Neuron (in vitro differentiated cells): Measurements from ENCODE around the gene IFI27.

ENCODE experiments used
- H2AFZ ChIP-seq: one replicate; pipeline ENCODE4 v1.6.1; 2013; ENCODE audit warnings: low read depth, mild to moderate bottlenecking, inconsistent platforms, low read length, moderate library complexity
- H3K27me3 ChIP-seq: one replicate; pipeline ENCODE4 v1.6.1; 2013; ENCODE audit warnings: low read length; ENCODE audit not compliant: insufficient read depth
- H3K36me3 ChIP-seq: one replicate; pipeline ENCODE4 v1.6.1; 2013; ENCODE audit warnings: low read length; ENCODE audit not compliant: insufficient read depth
- H3K4me1 ChIP-seq: one replicate; pipeline ENCODE4 v1.6.1; 2013; ENCODE audit warnings: low read length; ENCODE audit not compliant: insufficient read depth
- H3K4me3 ChIP-seq: 2 replicates; pipeline ENCODE4 v1.5.1; 2013; ENCODE audit warnings: mild to moderate bottlenecking, low read length, moderate library complexity
- H3K9me3 ChIP-seq: one replicate; pipeline ENCODE4 v1.6.1; 2013; ENCODE audit warnings: low read length

The IFI27 gene

GRCh38 chr14:94088516-94088915 lies 22.0 kb upstream of the IFI27 start:
- no peaks in the 10 kb centered on the region for H3K4me1 ChIP-seq
- H3K9me3 ChIP-seq = no peaks in the 10 kb centered on the region
- H3K36me3 ChIP-seq = no peaks in the 10 kb centered on the region
- no peak overlapping the region for H3K4me3 ChIP-seq
- no peaks in the 10 kb centered on the region for H3K27me3 ChIP-seq
- no peak overlapping the region for H2AFZ ChIP-seq

GRCh38 chr14:94089479-94089878 lies 21.1 kb upstream of the IFI27 start:
- no peaks in the 10 kb centered on the region for H3K36me3 ChIP-seq

GRCh38 chr14:94093418-94093817 lies 17.1 kb upstream of the IFI27 start:
- Histone ChIP-seq H3K36me3 (peaks cover 3% of the 10 kb centered on the region), H3K9me3 (no peaks in the 10 kb centered on the region), H3K4me3 (no peak overlapping the region), H2AFZ (no peak overlapping the region), H3K4me1 (no peaks in the 10 kb centered on the region), H3K27me3 (no peaks in the 10 kb centered on the region)

More at GRCh38 chr14:94089479-94089878, 21.1 kb upstream of the IFI27 start:
- H3K9me3 ChIP-seq = no peaks in the 10 kb centered on the region
- H3K27me3 ChIP-seq = no peaks in the 10 kb centered on the region
- no peak overlapping the region for H2AFZ ChIP-seq
- H3K4me3 ChIP-seq = no peak overlapping the region
- no peaks in the 10 kb centered on the region for H3K4me1 ChIP-seq

GRCh38 chr14:94097091-94097490 lies 13.4 kb upstream of the IFI27 start:
- Histone ChIP-seq H3K36me3 (peaks cover 5% of the 10 kb centered on the region), H3K4me1 (no peaks in the 10 kb centered on the region), H3K9me3 (no peaks in the 10 kb centered on the region), H3K4me3 (no peak overlapping the region), H3K27me3 (no peaks in the 10 kb centered on the region), H2AFZ (no peak overlapping the region)

GRCh38 chr14:94098326-94098992 lies 12.1 kb upstream of the IFI27 start:
- H2AFZ ChIP-seq = no peak overlapping the region
- peaks cover 5% of the 10 kb centered on the region for H3K36me3 ChIP-seq
- no peaks in the 10 kb centered on the region for H3K9me3 ChIP-seq

GRCh38 chr14:94099006-94099405 lies 11.5 kb upstream of the IFI27 start:
- Histone ChIP-seq H2AFZ (no peak overlapping the region), H3K9me3 (no peaks in the 10 kb centered on the region), H3K4me3 (no peak overlapping the region), H3K4me1 (no peaks in the 10 kb centered on the region), H3K27me3 (no peaks in the 10 kb centered on the region), H3K36me3 (peaks cover 5% of the 10 kb centered on the region)

More at GRCh38 chr14:94098326-94098992, 12.1 kb upstream of the IFI27 start:
- no peaks in the 10 kb centered on the region for H3K4me1 ChIP-seq
- H3K4me3 ChIP-seq = no peak overlapping the region
- no peaks in the 10 kb centered on the region for H3K27me3 ChIP-seq

GRCh38 chr14:94100847-94101246 lies 9.7 kb upstream of the IFI27 start:
- no peak overlapping the region for H2AFZ ChIP-seq
- H3K36me3 ChIP-seq = peaks cover 5% of the 10 kb centered on the region
- H3K9me3 ChIP-seq = no peaks in the 10 kb centered on the region
- no peaks in the 10 kb centered on the region for H3K4me1 ChIP-seq
- H3K4me3 ChIP-seq = no peak overlapping the region
- no peaks in the 10 kb centered on the region for H3K27me3 ChIP-seq

- no peaks in the 10 kb centered on the region for H3K4me1 ChIP-seq
- H3K4me3 ChIP-seq = no peak overlapping the region
- H3K27me3 ChIP-seq = no peaks in the 10 kb centered on the region
- peaks cover 5% of the 10 kb centered on the region for H3K36me3 ChIP-seq
- no peak overlapping the region for H2AFZ ChIP-seq
- no peaks in the 10 kb centered on the region for H3K9me3 ChIP-seq
These were observed 8.8 kb upstream of the IFI27 start for GRCh38 chr14:94101748-94102147.

GRCh38 chr14:94102768-94103482 lies 7.6 kb upstream of the IFI27 start:
- H2AFZ ChIP-seq = no peak overlapping the region
- no peaks in the 10 kb centered on the region for H3K27me3 ChIP-seq
- H3K9me3 ChIP-seq = no peaks in the 10 kb centered on the region
- H3K4me1 ChIP-seq = no peaks in the 10 kb centered on the region
- peaks cover 5% of the 10 kb centered on the region for H3K36me3 ChIP-seq
- no peak overlapping the region for H3K4me3 ChIP-seq

- no peaks in the 10 kb centered on the region for H3K27me3 ChIP-seq
- no peak overlapping the region for H2AFZ ChIP-seq
- no peaks in the 10 kb centered on the region for H3K36me3 ChIP-seq
- no peak overlapping the region for H3K4me3 ChIP-seq
- no peaks in the 10 kb centered on the region for H3K4me1 ChIP-seq
- H3K9me3 ChIP-seq = no peaks in the 10 kb centered on the region
These were observed 6.9 kb upstream of the IFI27 start for GRCh38 chr14:94103554-94104150.

- Histone ChIP-seq H3K36me3 (no peaks in the 10 kb centered on the region), H3K4me3 (no peak overlapping the region), H2AFZ (no peak overlapping the region), H3K27me3 (no peaks in the 10 kb centered on the region), H3K4me1 (no peaks in the 10 kb centered on the region), H3K9me3 (no peaks in the 10 kb centered on the region)
These were observed 5.8 kb upstream of the IFI27 start for GRCh38 chr14:94104731-94105130.

GRCh38 chr14:94109915-94110250 lies 653 bp upstream of the IFI27 start:
- H3K4me3 ChIP-seq = no peak overlapping the region
- no peaks in the 10 kb centered on the region for H3K36me3 ChIP-seq
- H2AFZ ChIP-seq = no peak overlapping the region
- H3K27me3 ChIP-seq = no peaks in the 10 kb centered on the region
- no peaks in the 10 kb centered on the region for H3K9me3 ChIP-seq
- H3K4me1 ChIP-seq = no peaks in the 10 kb centered on the region

GRCh38 chr14:94111276-94112095 lies 950 bp downstream of the IFI27 start:
- Histone ChIP-seq H3K9me3 (no peaks in the 10 kb centered on the region), H3K36me3 (no peaks in the 10 kb centered on the region), H2AFZ (no peak overlapping the region), H3K27me3 (no peaks in the 10 kb centered on the region), H3K4me3 (no peak overlapping the region), H3K4me1 (no peaks in the 10 kb centered on the region)
